Transverse colon (tissue), 4 donors: ENCODE measurements around the gene ASB10.

ENCODE experiments used
- POLR2A ChIP-seq: fragments of 450-650 bp; IDR thresholded peaks from one replicate; pipeline ENCODE4 v1.6.1; 2016; ENCODE audit warnings: antibody characterized with exemption, mild to moderate bottlenecking, moderate library complexity
- POLR2AphosphoS5 ChIP-seq, 3 donors: sonication (generic); formaldehyde crosslinking; IDR thresholded peaks; one replicate each; pipeline ENCODE4 v1.6.1; 2016; ENCODE audit warnings: antibody characterized with exemption in 3 of 3
- TF ChIP-seq, protein P1 (sequence below), 5 experiments: fragments of 200-600 bp in 3 of 5; fragments of 450-650 bp in 2 of 5; sonication (generic) in 3 of 5; IDR thresholded peaks; 1 replicate in 2 of 5; 2 replicates in 3 of 5; pipeline ENCODE4 v1.5.1; 2016 to 2017; ENCODE audit warnings: antibody characterized with exemption in 5 of 5, inconsistent platforms in 3 of 5, mild to moderate bottlenecking in 2 of 5, moderate library complexity in 1 of 5

DNA sequence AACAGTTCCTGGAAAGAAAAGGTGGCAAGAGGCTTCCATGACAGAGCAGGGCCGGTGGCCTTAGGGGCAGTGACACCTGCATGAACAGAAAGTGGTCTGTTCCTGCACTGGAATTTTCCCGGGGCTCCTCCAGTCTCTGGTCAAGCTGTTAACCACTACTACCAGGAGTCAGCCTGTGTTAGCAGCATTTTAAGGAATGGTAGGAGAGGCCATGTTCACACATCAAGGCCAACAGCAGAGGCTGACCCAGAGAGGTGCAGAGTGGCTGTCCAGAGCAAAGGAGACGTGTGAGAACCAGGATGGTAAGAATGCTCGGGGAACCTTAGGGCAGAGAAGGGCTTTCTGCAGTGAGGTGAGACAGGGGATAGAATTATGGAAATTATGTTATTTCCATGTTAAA is 14.7 kb upstream of the ASB10 start:
- TF ChIP-seq POLR2AphosphoS5 (IDR thresholded peaks at IDR 0.05) = no peak
- TF ChIP-seq, protein P1, sequence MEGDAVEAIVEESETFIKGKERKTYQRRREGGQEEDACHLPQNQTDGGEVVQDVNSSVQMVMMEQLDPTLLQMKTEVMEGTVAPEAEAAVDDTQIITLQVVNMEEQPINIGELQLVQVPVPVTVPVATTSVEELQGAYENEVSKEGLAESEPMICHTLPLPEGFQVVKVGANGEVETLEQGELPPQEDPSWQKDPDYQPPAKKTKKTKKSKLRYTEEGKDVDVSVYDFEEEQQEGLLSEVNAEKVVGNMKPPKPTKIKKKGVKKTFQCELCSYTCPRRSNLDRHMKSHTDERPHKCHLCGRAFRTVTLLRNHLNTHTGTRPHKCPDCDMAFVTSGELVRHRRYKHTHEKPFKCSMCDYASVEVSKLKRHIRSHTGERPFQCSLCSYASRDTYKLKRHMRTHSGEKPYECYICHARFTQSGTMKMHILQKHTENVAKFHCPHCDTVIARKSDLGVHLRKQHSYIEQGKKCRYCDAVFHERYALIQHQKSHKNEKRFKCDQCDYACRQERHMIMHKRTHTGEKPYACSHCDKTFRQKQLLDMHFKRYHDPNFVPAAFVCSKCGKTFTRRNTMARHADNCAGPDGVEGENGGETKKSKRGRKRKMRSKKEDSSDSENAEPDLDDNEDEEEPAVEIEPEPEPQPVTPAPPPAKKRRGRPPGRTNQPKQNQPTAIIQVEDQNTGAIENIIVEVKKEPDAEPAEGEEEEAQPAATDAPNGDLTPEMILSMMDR (IDR thresholded peaks at IDR 0.05) = no peak
- TF ChIP-seq POLR2A = no peak
